ENCODE results near the gene KCTD21. TPM values are rescaled to one million over a fixed set of nuclear protein-coding genes. Genes with fewer than 3 reads are reported as not detected.
A peak's percentile ranks its signal among the peaks of the same experiment; 100 is the strongest.

KCTD21 gene
- total RNA-seq, 2 experiments from 2014 or later, result 7.1 to 8.6 TPM

- Mint-ChIP-seq H3K9me3 (no peaks in the 10 kb centered on the region), H3K27ac (no peak overlapping the region), H3K27me3 (no peaks in the 10 kb centered on the region), H3K4me1 (no peaks in the 10 kb centered on the region), H3K36me3 (peaks cover 2% of the 10 kb centered on the region), H3K4me3 (no peak overlapping the region)
- ATAC-seq (ENCODE audit: low read depth), result no peak
- POLR2A ChIA-PET, result no interaction called here
- DNase-seq, result no peak
These were observed 38.1 kb downstream of the KCTD21 start for GRCh38 chr11:78150346-78150745.

GRCh38 chr11:78149646-78150045 lies 38.8 kb downstream of the KCTD21 start:
- no peaks in the 10 kb centered on the region for H3K27me3 Mint-ChIP-seq
- H3K36me3 Mint-ChIP-seq, result peaks cover 2% of the 10 kb centered on the region
- no peak overlapping the region for H3K4me3 Mint-ChIP-seq
- no peaks in the 10 kb centered on the region for H3K9me3 Mint-ChIP-seq
- DNase-seq, result no peak
- H3K27ac Mint-ChIP-seq, result no peak overlapping the region
- H3K4me1 Mint-ChIP-seq, result no peaks in the 10 kb centered on the region
- POLR2A ChIA-PET, result interaction anchor here (0.7 kb wide), 1 partner anchor 338 kb away, joined by 4 read pairs; no protein-coding TSS in a partner anchor
- ATAC-seq (ENCODE audit: low read depth), result no peak

- Mint-ChIP-seq H3K4me1 (peaks cover 5% of the 10 kb centered on the region), H3K9me3 (no peaks in the 10 kb centered on the region), H3K27me3 (no peaks in the 10 kb centered on the region), H3K4me3 (no peak overlapping the region), H3K27ac (no peak overlapping the region), H3K36me3 (peaks cover 6% of the 10 kb centered on the region)
- ATAC-seq (ENCODE audit: low read depth) (no peak), DNase-seq (no peak)
- POLR2A ChIA-PET, result interaction anchor here (0.7 kb wide), 1 partner anchor 123 kb away, joined by 4 read pairs; no protein-coding TSS in a partner anchor
These were observed 40.6 kb downstream of the KCTD21 start for GRCh38 chr11:78147807-78148206.

- no peak overlapping the region for H3K4me3 Mint-ChIP-seq
- H3K36me3 Mint-ChIP-seq, result peaks cover 11% of the 10 kb centered on the region
- ATAC-seq (ENCODE audit: low read depth), result no peak
- DNase-seq, result no peak
- no peaks in the 10 kb centered on the region for H3K27me3 Mint-ChIP-seq
- POLR2A ChIA-PET, result no interaction called here
- no peaks in the 10 kb centered on the region for H3K9me3 Mint-ChIP-seq
- peaks cover 17% of the 10 kb centered on the region for H3K4me1 Mint-ChIP-seq
- H3K27ac Mint-ChIP-seq, result no peak overlapping the region
These were observed 42.9 kb downstream of the KCTD21 start for GRCh38 chr11:78145511-78146025.

- Mint-ChIP-seq H3K27ac (peak overlapping the region; percentile 50), H3K4me1 (peaks cover 44% of the 10 kb centered on the region), H3K36me3 (peaks cover 35% of the 10 kb centered on the region), H3K9me3 (no peaks in the 10 kb centered on the region), H3K4me3 (peak overlapping the region; percentile 64), H3K27me3 (no peaks in the 10 kb centered on the region)
- POLR2A ChIA-PET, result interaction anchor here (0.6 to 3.0 kb wide), 4 partner anchors 24 to 321 kb away, joined by 4 to 29 read pairs (median 12); partner anchors contain the start of gene NDUFC2
- DNase-seq (no peak), ATAC-seq (ENCODE audit: low read depth) (no peak)
These were observed 47.9 kb downstream of the KCTD21 start for GRCh38 chr11:78140392-78141077.

GRCh38 chr11:78139422-78140391 lies 48.7 kb downstream of the KCTD21 start, which contains the start of gene ALG8:
Gene ALG8, minus strand, starts transcription at chr11:78139626. Its CDS starts 38 bp downstream, at chr11:78139588.
- peaks cover 44% of the 10 kb centered on the region for H3K4me1 Mint-ChIP-seq

GRCh38 chr11:78138694-78139421 lies 49.6 kb downstream of the KCTD21 start:
- POLR2A ChIA-PET, result interaction anchor here (0.6 to 3.0 kb wide), 11 partner anchors 37 to 436 kb away, joined by 3 to 29 read pairs (median 4); partner anchors contain the start of genes GAB2, INTS4, KCTD21 and NARS2
- peaks cover 40% of the 10 kb centered on the region for H3K36me3 Mint-ChIP-seq
- H3K4me1 Mint-ChIP-seq, result peaks cover 42% of the 10 kb centered on the region
- H3K27ac Mint-ChIP-seq, result peak overlapping the region; percentile 92
- H3K27me3 Mint-ChIP-seq, result no peaks in the 10 kb centered on the region
- DNase-seq (no peak), ATAC-seq (ENCODE audit: low read depth) (peak; percentile 30)
- H3K9me3 Mint-ChIP-seq, result peaks cover 1% of the 10 kb centered on the region
- peak overlapping the region; percentile 93 for H3K4me3 Mint-ChIP-seq

More at GRCh38 chr11:78139422-78140391, 48.7 kb downstream of the KCTD21 start, which contains the start of gene ALG8:
- DNase-seq (peak; percentile 95), ATAC-seq (ENCODE audit: low read depth) (peak; percentile 98)
- POLR2A ChIA-PET, result interaction anchor here (0.8 to 3.0 kb wide), 10 partner anchors 38 to 435 kb away, joined by 3 to 29 read pairs (median 4); partner anchors contain the start of genes GAB2, INTS4, KCTD21 and NARS2
- Mint-ChIP-seq H3K9me3 (peaks cover under 1% of the 10 kb centered on the region), H3K27me3 (no peaks in the 10 kb centered on the region), H3K27ac (peak within 1 kb of the TSS; percentile 92), H3K36me3 (peaks cover 39% of the 10 kb centered on the region), H3K4me3 (peak within 1 kb of the TSS; percentile 93)

GRCh38 chr11:78138291-78138690 lies 50.1 kb downstream of the KCTD21 start:
- H3K27ac Mint-ChIP-seq, result peak overlapping the region; percentile 92
- ATAC-seq (ENCODE audit: low read depth), result no peak
- peaks cover 1% of the 10 kb centered on the region for H3K9me3 Mint-ChIP-seq
- peaks cover 40% of the 10 kb centered on the region for H3K4me1 Mint-ChIP-seq
- peak overlapping the region; percentile 93 for H3K4me3 Mint-ChIP-seq
- DNase-seq, result no peak
- H3K36me3 Mint-ChIP-seq, result peaks cover 41% of the 10 kb centered on the region
- POLR2A ChIA-PET, result interaction anchor here (0.6 to 3.0 kb wide), 6 partner anchors 51 to 437 kb away, joined by 3 to 29 read pairs (median 5); partner anchors contain the start of genes INTS4, KCTD21, NARS2 and USP35
- H3K27me3 Mint-ChIP-seq, result no peaks in the 10 kb centered on the region

GRCh38 chr11:78132475-78132874 lies 56.0 kb downstream of the KCTD21 start:
- Mint-ChIP-seq H3K4me3 (no peak overlapping the region), H3K4me1 (peaks cover 16% of the 10 kb centered on the region), H3K27me3 (peaks cover 2% of the 10 kb centered on the region), H3K36me3 (peaks cover 24% of the 10 kb centered on the region), H3K9me3 (peaks cover 1% of the 10 kb centered on the region), H3K27ac (no peak overlapping the region)
- no peak for DNase-seq
- ATAC-seq (ENCODE audit: low read depth), result no peak
- POLR2A ChIA-PET, result no interaction called here

- Mint-ChIP-seq H3K27me3 (peaks cover 2% of the 10 kb centered on the region), H3K36me3 (peaks cover 19% of the 10 kb centered on the region), H3K9me3 (peaks cover 1% of the 10 kb centered on the region), H3K27ac (peak overlapping the region; percentile 25), H3K4me1 (peaks cover 12% of the 10 kb centered on the region), H3K4me3 (no peak overlapping the region)
- no peak for DNase-seq
- no peak for ATAC-seq (ENCODE audit: low read depth)
- POLR2A ChIA-PET, result no interaction called here
These were observed 56.5 kb downstream of the KCTD21 start for GRCh38 chr11:78131956-78132355.

- H3K9me3 Mint-ChIP-seq, result no peaks in the 10 kb centered on the region
- H3K27ac Mint-ChIP-seq, result no peak overlapping the region
- peaks cover 7% of the 10 kb centered on the region for H3K4me1 Mint-ChIP-seq
- H3K36me3 Mint-ChIP-seq, result peaks cover 4% of the 10 kb centered on the region
- DNase-seq, result no peak
- H3K27me3 Mint-ChIP-seq, result no peaks in the 10 kb centered on the region
- H3K4me3 Mint-ChIP-seq, result no peak overlapping the region
- POLR2A ChIA-PET, result no interaction called here
- no peak for ATAC-seq (ENCODE audit: low read depth)
These were observed 61.0 kb downstream of the KCTD21 start for GRCh38 chr11:78127403-78127802.
